GM19023 (cell line): ENCODE data around the gene ANTXR1.

Experiments used
- ATAC-seq: cut with Tn5 transposase; IDR thresholded peaks from one replicate; pipeline ENCODE4 v1.9.1; 2021; ENCODE audit warnings: mild to moderate bottlenecking, moderate library complexity; ENCODE audit not compliant: unreplicated experiment

The ANTXR1 gene

GRCh38 chr2:69297216-69297615, 284.2 kb downstream of the ANTXR1 start:
- no peak for ATAC-seq

- no peak for ATAC-seq
Observed at GRCh38 chr2:69298261-69298660, 285.3 kb downstream of the ANTXR1 start.

GRCh38 chr2:69298862-69299261, 285.9 kb downstream of the ANTXR1 start:
- ATAC-seq = no peak
